ENCODE results near the gene MLC1. TPM values are rescaled to one million over a fixed set of nuclear protein-coding genes. Genes with fewer than 3 reads are reported as not detected.

MLC1 gene
- total and polyA plus RNA-seq, 5 experiments from 2014 or later: 0.12 to 1.8 (median 0.34) TPM

- Mint-ChIP-seq H3K9me3 (peaks cover 0 to 17% (median 6%) of the 10 kb centered on the region in 9 donors), H3K4me1 (peaks cover 0 to 12% (median 4%) of the 10 kb centered on the region in 4 donors), H3K4me3 (peak overlapping the region in 4 of 10 donors; percentile 9 to 29 (median 12)), H3K27me3 (peaks cover 0 to 15% (median 4%) of the 10 kb centered on the region in 5 donors), H3K27ac (no peak overlapping the region), H3K36me3 (peaks cover 0 to 7% (median 5%) of the 10 kb centered on the region in 3 donors)
- POLR2A ChIA-PET: interaction anchor here (0.8 kb wide), 1 partner anchor 74 kb away, joined by 3 read pairs; the partner anchor contains the start of gene PIM3
- DNase-seq (no peak), ATAC-seq (no peak)
Observed at GRCh38 chr22:50034126-50035081, 50.8 kb downstream of the MLC1 start.

DNA sequence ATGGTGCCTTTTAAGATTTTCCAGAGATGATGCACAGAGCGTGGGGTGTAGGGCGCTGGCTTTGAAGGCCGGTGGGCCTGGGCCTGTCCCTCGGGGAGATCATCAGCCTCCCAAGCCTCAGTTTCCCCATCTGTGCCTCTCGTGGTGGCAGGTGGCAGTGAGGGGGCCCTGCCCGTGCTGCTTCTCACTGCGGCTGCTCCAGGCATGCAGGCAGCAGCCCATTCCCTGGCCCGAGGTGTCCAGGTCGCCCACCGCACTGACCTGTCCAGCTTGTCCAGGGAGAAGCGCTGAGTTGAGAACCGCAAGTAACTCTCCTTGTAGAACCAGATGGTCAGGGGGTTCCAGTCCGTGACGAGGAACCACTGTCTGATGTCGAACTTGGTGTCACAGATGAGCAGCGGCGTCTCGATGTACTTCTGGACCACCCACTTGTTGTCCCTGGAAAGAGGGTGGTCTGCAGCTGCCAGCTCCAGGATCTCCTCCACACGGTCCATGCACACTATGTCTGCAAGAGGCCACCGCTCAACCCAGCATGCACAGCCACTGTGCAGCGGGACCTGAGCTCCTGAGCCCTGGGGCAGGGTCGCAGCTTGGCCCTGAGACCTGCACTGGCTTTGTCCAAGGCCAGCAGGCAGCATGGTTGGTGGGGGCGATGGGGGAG, 52.2 kb downstream of the MLC1 start:
- H3K9me3 Mint-ChIP-seq: peaks cover 0 to 4% (median under 1%) of the 10 kb centered on the region in 9 donors
- POLR2A ChIA-PET: no interaction called here
- H3K36me3 Mint-ChIP-seq: peaks cover 0 to under 1% (median 0%) of the 10 kb centered on the region in 3 donors
- no peak overlapping the region for H3K4me3 Mint-ChIP-seq
- no peak overlapping the region for H3K27ac Mint-ChIP-seq
- DNase-seq (no peak), ATAC-seq (no peak)
- H3K4me1 Mint-ChIP-seq: peaks cover 0 to 12% (median 4%) of the 10 kb centered on the region in 4 donors
- H3K27me3 Mint-ChIP-seq: peaks cover 2 to 16% (median 5%) of the 10 kb centered on the region in 5 donors

- Mint-ChIP-seq H3K4me3 (no peak overlapping the region), H3K4me1 (peaks cover 0 to 14% (median 8%) of the 10 kb centered on the region in 4 donors), H3K36me3 (no peaks in the 10 kb centered on the region), H3K27me3 (peaks cover 3 to 16% (median 5%) of the 10 kb centered on the region in 5 donors), H3K9me3 (no peaks in the 10 kb centered on the region), H3K27ac (no peak overlapping the region)
- no peak for ATAC-seq
- DNase-seq: no peak
- POLR2A ChIA-PET: interaction anchor here (2.2 to 2.6 kb wide), 2 partner anchors 102 to 265 kb away, joined by 4 to 9 read pairs; no protein-coding TSS in a partner anchor
Observed at GRCh38 chr22:50032109-50032871, 52.9 kb downstream of the MLC1 start.

GRCh38 chr22:50031189-50032091, 53.8 kb downstream of the MLC1 start:
- Mint-ChIP-seq H3K4me3 (no peak overlapping the region), H3K4me1 (peaks cover 0 to 14% (median 8%) of the 10 kb centered on the region in 4 donors), H3K27ac (peak overlapping the region in 1 of 10 donors; percentile 33), H3K36me3 (no peaks in the 10 kb centered on the region), H3K9me3 (no peaks in the 10 kb centered on the region), H3K27me3 (peaks cover 3 to 16% (median 5%) of the 10 kb centered on the region in 5 donors)
- ATAC-seq (no peak), DNase-seq (no peak)
- POLR2A ChIA-PET: interaction anchor here (0.7 to 2.6 kb wide), 4 partner anchors 102 to 264 kb away, joined by 3 to 9 read pairs (median 4); no protein-coding TSS in a partner anchor

DNA sequence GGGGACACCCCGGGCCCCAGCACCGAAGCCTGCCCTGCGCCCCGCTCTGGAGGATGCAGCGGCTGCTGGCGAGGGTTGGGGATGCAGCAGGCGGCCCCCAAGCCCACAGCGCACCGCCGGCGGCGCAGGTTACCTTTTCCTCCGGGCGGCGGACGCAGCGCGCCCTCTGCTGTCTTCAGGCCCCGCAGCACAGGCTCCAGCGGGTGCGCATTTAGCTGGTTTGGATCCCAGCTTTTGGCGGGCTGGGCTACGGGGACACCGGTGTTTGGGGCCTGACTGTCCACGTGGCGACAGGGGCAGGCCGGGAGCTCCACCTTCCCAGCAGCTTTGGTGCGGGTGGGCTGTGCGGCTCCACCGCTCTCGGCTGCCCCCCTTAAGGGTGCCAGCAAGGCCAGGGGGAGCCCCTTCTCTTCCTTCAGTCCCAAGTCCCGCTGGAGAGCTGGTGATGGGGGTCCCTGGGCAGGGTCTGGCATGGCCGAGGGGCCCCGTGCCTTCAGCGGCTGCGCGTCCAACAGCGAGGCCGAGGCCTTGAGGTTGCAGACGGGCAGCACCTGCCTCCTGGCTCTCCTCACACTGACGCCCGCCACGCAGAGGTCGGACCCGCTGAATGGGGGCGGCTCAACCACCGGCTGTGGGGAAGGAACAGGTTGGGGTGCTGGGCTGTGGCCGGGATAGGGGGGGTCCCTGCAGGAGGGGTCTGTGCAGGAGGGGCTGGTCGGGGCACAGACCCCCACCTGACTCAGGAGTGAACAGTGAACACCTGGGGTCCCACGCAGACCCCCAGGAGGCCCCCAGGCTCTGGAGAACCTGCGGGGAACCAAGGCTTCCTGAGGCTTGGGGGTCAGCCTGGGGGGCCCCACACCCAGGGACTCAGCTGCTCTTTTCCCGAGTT, 54.7 kb downstream of the MLC1 start:
- Mint-ChIP-seq H3K27me3 (peaks cover 3 to 16% (median 8%) of the 10 kb centered on the region in 5 donors), H3K4me1 (peaks cover 0 to 13% (median 8%) of the 10 kb centered on the region in 4 donors), H3K9me3 (no peaks in the 10 kb centered on the region), H3K4me3 (peak overlapping the region in 1 of 10 donors; percentile 19), H3K36me3 (no peaks in the 10 kb centered on the region), H3K27ac (no peak overlapping the region)
- DNase-seq (peak; percentile 72 to 87 (median 79)), ATAC-seq (peak; percentile 96 to 99)
- POLR2A ChIA-PET: interaction anchor here (0.7 to 2.6 kb wide), 5 partner anchors 99 to 263 kb away, joined by 3 to 9 read pairs (median 5); no protein-coding TSS in a partner anchor

- H3K27ac Mint-ChIP-seq: peak overlapping the region in 2 of 10 donors; percentile 36 to 40
- H3K27me3 Mint-ChIP-seq: peaks cover 0 to 13% (median 6%) of the 10 kb centered on the region in 5 donors
- peaks cover 0 to 7% (median 2%) of the 10 kb centered on the region in 4 donors for H3K4me1 Mint-ChIP-seq
- no peaks in the 10 kb centered on the region for H3K36me3 Mint-ChIP-seq
- H3K9me3 Mint-ChIP-seq: no peaks in the 10 kb centered on the region
- DNase-seq (no peak), ATAC-seq (peak in 1 of 2 donors; percentile 17)
- no peak overlapping the region for H3K4me3 Mint-ChIP-seq
- POLR2A ChIA-PET: interaction anchor here (0.6 to 1.2 kb wide), 2 partner anchors 97 to 295 kb away, joined by 3 to 4 read pairs; no protein-coding TSS in a partner anchor
Observed at GRCh38 chr22:50027639-50028537, 57.3 kb downstream of the MLC1 start.

DNA sequence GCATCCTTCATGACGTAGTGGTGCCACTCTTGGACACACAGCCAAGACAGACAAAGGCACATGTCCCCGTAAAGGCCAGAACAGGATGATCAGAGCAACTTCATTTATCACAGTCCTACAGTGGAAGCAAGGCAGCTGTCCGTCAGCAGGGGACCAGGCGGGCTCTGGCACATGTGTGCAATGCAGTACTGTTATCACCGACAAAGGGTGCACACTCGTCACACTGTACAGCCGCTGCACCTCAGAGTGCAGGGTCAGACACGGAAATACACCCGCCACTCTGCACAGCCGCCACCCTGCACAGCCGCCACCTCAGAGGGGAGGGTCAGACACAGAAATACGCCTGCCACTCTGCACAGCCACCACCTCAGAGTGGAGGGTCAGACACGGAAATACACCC, 59.2 kb downstream of the MLC1 start:
- DNase-seq (no peak), ATAC-seq (no peak)
- Mint-ChIP-seq H3K27me3 (peaks cover 0 to 10% (median 6%) of the 10 kb centered on the region in 5 donors), H3K4me3 (no peak overlapping the region), H3K27ac (no peak overlapping the region), H3K9me3 (no peaks in the 10 kb centered on the region), H3K36me3 (no peaks in the 10 kb centered on the region), H3K4me1 (peaks cover 0 to 7% (median 2%) of the 10 kb centered on the region in 4 donors)
- POLR2A ChIA-PET: no interaction called here

DNA sequence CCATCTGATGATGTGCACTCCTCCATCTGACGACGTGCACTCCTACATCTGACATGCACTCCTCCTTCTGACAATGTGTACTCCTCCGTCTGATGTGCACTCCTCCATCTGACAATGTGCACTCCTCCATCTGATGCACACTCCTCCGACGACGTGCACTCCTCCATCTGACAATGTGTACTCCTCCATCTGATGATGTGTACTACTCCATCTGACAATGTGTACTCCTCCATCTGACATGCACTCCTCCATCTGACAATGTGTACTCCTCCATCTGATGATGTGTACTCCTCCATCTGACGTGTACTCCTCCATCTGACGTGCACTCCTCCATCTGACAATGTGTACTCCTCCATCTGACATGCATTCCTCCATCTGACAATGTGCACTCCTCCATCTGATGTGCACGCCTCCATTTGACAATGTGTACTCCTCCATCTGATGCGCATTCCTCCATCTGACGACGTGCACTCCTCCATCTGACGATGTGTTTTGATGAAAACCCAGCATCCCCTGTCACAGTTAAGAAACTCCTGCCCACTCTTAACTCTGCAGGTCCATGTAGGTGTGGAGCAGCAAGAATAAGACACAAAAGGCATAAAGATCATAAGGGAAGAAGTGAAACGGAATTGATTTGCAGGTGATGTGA, 62.9 kb downstream of the MLC1 start:
- DNase-seq: peak in 1 of 10 donors; percentile 24
- POLR2A ChIA-PET: no interaction called here
- Mint-ChIP-seq H3K9me3 (no peaks in the 10 kb centered on the region), H3K36me3 (no peaks in the 10 kb centered on the region), H3K27me3 (peaks cover 0 to 3% (median 0%) of the 10 kb centered on the region in 5 donors), H3K4me3 (no peak overlapping the region), H3K27ac (no peak overlapping the region), H3K4me1 (peaks cover 6 to 22% (median 9%) of the 10 kb centered on the region in 4 donors)
- ATAC-seq: no peak

- H3K27ac Mint-ChIP-seq: no peak overlapping the region
- H3K4me3 Mint-ChIP-seq: no peak overlapping the region
- no peaks in the 10 kb centered on the region for H3K36me3 Mint-ChIP-seq
- ATAC-seq (no peak), DNase-seq (no peak)
- no peaks in the 10 kb centered on the region for H3K9me3 Mint-ChIP-seq
- POLR2A ChIA-PET: no interaction called here
- peaks cover 0 to 3% (median 0%) of the 10 kb centered on the region in 5 donors for H3K27me3 Mint-ChIP-seq
- peaks cover 12 to 29% (median 12%) of the 10 kb centered on the region in 4 donors for H3K4me1 Mint-ChIP-seq
Observed at GRCh38 chr22:50020606-50021005, 64.6 kb downstream of the MLC1 start.

All from naive thymus-derived CD8-positive, alpha-beta T cell (primary cell).